NB4 (cell line): ENCODE results near the gene ZNF444.

Source experiments
- TF ChIP-seq, protein P1 (sequence below): IDR thresholded peaks from 2 replicates; pipeline ENCODE4 v1.6.1; 2011; ENCODE audit warnings: low read depth, low read length
- TF ChIP-seq, protein P2 (sequence below): IDR thresholded peaks from one replicate; pipeline ENCODE4 v1.5.1; 2012; ENCODE audit warnings: low read depth, low read length

DNA sequence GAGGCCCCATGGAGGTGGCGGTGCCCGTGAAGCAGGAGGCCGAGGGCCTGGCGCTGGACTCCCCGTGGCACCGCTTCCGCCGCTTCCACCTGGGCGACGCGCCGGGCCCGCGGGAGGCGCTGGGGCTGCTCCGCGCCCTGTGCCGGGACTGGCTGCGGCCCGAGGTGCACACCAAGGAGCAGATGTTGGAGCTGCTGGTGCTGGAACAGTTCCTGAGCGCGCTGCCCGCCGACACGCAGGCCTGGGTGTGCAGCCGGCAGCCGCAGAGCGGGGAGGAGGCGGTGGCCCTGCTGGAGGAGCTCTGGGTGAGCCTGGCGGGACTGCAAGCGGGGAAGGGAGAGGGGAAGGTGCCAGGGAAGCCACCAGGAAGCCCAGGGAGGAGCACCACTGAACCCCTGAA is 5.8 kb downstream of the ZNF444 start:
- TF ChIP-seq, protein P1, sequence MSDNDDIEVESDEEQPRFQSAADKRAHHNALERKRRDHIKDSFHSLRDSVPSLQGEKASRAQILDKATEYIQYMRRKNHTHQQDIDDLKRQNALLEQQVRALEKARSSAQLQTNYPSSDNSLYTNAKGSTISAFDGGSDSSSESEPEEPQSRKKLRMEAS, result no peak
- TF ChIP-seq, protein P2, sequence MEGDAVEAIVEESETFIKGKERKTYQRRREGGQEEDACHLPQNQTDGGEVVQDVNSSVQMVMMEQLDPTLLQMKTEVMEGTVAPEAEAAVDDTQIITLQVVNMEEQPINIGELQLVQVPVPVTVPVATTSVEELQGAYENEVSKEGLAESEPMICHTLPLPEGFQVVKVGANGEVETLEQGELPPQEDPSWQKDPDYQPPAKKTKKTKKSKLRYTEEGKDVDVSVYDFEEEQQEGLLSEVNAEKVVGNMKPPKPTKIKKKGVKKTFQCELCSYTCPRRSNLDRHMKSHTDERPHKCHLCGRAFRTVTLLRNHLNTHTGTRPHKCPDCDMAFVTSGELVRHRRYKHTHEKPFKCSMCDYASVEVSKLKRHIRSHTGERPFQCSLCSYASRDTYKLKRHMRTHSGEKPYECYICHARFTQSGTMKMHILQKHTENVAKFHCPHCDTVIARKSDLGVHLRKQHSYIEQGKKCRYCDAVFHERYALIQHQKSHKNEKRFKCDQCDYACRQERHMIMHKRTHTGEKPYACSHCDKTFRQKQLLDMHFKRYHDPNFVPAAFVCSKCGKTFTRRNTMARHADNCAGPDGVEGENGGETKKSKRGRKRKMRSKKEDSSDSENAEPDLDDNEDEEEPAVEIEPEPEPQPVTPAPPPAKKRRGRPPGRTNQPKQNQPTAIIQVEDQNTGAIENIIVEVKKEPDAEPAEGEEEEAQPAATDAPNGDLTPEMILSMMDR, result no peak
